GM23338 (cell line): Measurements from ENCODE around the gene RBM3. TPM values are rescaled to one million over a fixed set of nuclear protein-coding genes. Genes with fewer than 3 reads are reported as not detected.

Experiments
- ATAC-seq: fragments of 200-7000 bp; cut with Tn5 transposase; 3 replicates; pipeline ENCODE4 v1.9.1; 2020
- DNase-seq: peaks from one replicate; pipeline ENCODE4 v3.0.0-alpha.2; 2015; ENCODE audit warnings: low spot score
- H2AFZ ChIP-seq: fragments of 200-600 bp; sonication (generic); 2 replicates; pipeline ENCODE4 v1.8.0; 2016; ENCODE audit warnings: antibody characterized with exemption, mild to moderate bottlenecking, moderate library complexity
- H3F3A ChIP-seq: fragments of 200-600 bp; sonication (generic); replicated peaks from 2 replicates; pipeline ENCODE4 v1.8.0; 2017; ENCODE audit warnings: antibody characterized with exemption, mixed run types, low read depth
- H3K27ac ChIP-seq: fragments of 200-600 bp; sonication (generic); 2 replicates; pipeline ENCODE4 v1.6.1; 2016; ENCODE audit warnings: low read depth
- H3K27me3 ChIP-seq: fragments of 200-600 bp; sonication (generic); 2 replicates; pipeline ENCODE4 v1.8.0; 2016; ENCODE audit warnings: mild to moderate bottlenecking, mixed run types, moderate library complexity; ENCODE audit not compliant: insufficient read depth
- H3K36me3 ChIP-seq: fragments of 200-600 bp; sonication (generic); 2 replicates; pipeline ENCODE4 v1.8.0; 2016; ENCODE audit warnings: mild to moderate bottlenecking; ENCODE audit not compliant: insufficient read depth
- H3K4me1 ChIP-seq: fragments of 200-600 bp; sonication (generic); 2 replicates; pipeline ENCODE4 v1.8.0; 2016; ENCODE audit warnings: mild to moderate bottlenecking, moderate library complexity; ENCODE audit not compliant: insufficient read depth
- H3K4me2 ChIP-seq: fragments of 200-600 bp; sonication (generic); 2 replicates; pipeline ENCODE4 v1.7.1; 2017; ENCODE audit warnings: mixed run types
- H3K4me3 ChIP-seq: fragments of 200-600 bp; sonication (generic); 2 replicates; pipeline ENCODE4 v1.6.1; 2016; ENCODE audit warnings: mixed run types
- H3K79me2 ChIP-seq: fragments of 200-600 bp; sonication (generic); replicated peaks from 2 replicates; pipeline ENCODE4 v1.8.0; 2017; ENCODE audit warnings: mild to moderate bottlenecking; ENCODE audit not compliant: insufficient read depth
- H3K9me2 ChIP-seq: fragments of 200-600 bp; sonication (generic); 2 replicates; pipeline ENCODE4 v1.8.0; 2017; ENCODE audit not compliant: insufficient read depth
- H4K20me1 ChIP-seq: fragments of 200-600 bp; sonication (generic); replicated peaks from 2 replicates; pipeline ENCODE4 v1.8.0; 2017; ENCODE audit warnings: mild to moderate bottlenecking; ENCODE audit not compliant: insufficient read depth
- H3K27ac Mint-ChIP-seq: 2 replicates; pipeline ENCODE4 v1.8.0; 2020; ENCODE audit warnings: inconsistent platforms, mild to moderate bottlenecking, moderate library complexity, mixed read lengths
- H3K27me3 Mint-ChIP-seq: 3 replicates; pipeline ENCODE4 v1.8.0; 2022; ENCODE audit warnings: low read depth, mild to moderate bottlenecking, moderate library complexity, mixed read lengths, inconsistent platforms; ENCODE audit not compliant: insufficient read depth, poor library complexity
- H3K36me3 Mint-ChIP-seq: 3 replicates; pipeline ENCODE4 v1.8.0; 2021; ENCODE audit warnings: low read depth, mild to moderate bottlenecking, inconsistent platforms, moderate library complexity, mixed read lengths
- H3K4me1 Mint-ChIP-seq: 3 replicates; pipeline ENCODE4 v1.8.0; 2020; ENCODE audit warnings: mild to moderate bottlenecking, inconsistent platforms, mixed read lengths
- H3K4me3 Mint-ChIP-seq: 3 replicates; pipeline ENCODE4 v1.8.0; 2021; ENCODE audit warnings: moderate library complexity, mild to moderate bottlenecking, inconsistent platforms, mixed read lengths
- H3K9me3 Mint-ChIP-seq: 3 replicates; pipeline ENCODE4 v1.8.0; 2020; ENCODE audit warnings: moderate library complexity, mild to moderate bottlenecking, inconsistent platforms, mixed read lengths
- CREB1 ChIP-seq: fragments of 250-450 bp; sonication (Bioruptor Pico); IDR thresholded peaks from 2 replicates; pipeline ENCODE4 v1.5.0; 2020; ENCODE audit warnings: low read depth, mild to moderate bottlenecking, moderate library complexity
- EZH2 ChIP-seq: fragments of 200-600 bp; sonication (generic); IDR thresholded peaks from one replicate; pipeline ENCODE4 v1.8.0; 2017; ENCODE audit warnings: antibody characterized with exemption, mild to moderate bottlenecking, low read depth; ENCODE audit not compliant: unreplicated experiment
- EZH2phosphoT487 ChIP-seq: fragments of 200-600 bp; sonication (generic); IDR thresholded peaks from one replicate; pipeline ENCODE4 v1.8.1; 2018; ENCODE audit warnings: antibody characterized with exemption; ENCODE audit not compliant: unreplicated experiment
- JUNB ChIP-seq: IDR thresholded peaks from one replicate; pipeline ENCODE4 v1.6.1; 2016; ENCODE audit warnings: antibody characterized with exemption; ENCODE audit not compliant: unreplicated experiment
- NANOG ChIP-seq: IDR thresholded peaks from 2 replicates; pipeline ENCODE4 v1.6.1; 2016; ENCODE audit warnings: antibody characterized with exemption, borderline replicate concordance
- POLR2AphosphoS5 ChIP-seq: IDR thresholded peaks from 2 replicates; pipeline ENCODE4 v1.6.1; 2016; ENCODE audit warnings: antibody characterized with exemption, low read depth
- STAT1 ChIP-seq: IDR thresholded peaks from one replicate; pipeline ENCODE4 v1.6.1; 2016; ENCODE audit warnings: antibody characterized with exemption; ENCODE audit not compliant: unreplicated experiment
- ZNF114 ChIP-seq: fragments of 250-450 bp; sonication (Bioruptor Pico); IDR thresholded peaks from 2 replicates; pipeline ENCODE4 v1.5.0; 2020; ENCODE audit warnings: mild to moderate bottlenecking, moderate library complexity
- polyA plus RNA-seq: library from polyadenylated mRNA; unstranded; fragments of >200 nt; fragmentation: Nextera tagmentation; extraction: Ambion mirVana; gene quantifications from 2 replicates; pipeline ENCODE4 v1.2.1, GENCODE V29; 2016
- total RNA-seq: library from RNA; depleted of rRNA; stranded (reverse); fragments of >200 nt; shearing (Covaris generic); gene quantifications from 2 replicates; pipeline ENCODE4 v1.2.3, GENCODE V29; 2014
- TF ChIP-seq, protein P1 (sequence below), 2 experiments: fragments of 200-600 bp in 1 of 2; sonication (generic) in 1 of 2; conservative IDR thresholded peaks; 2 replicates each; pipeline versions ENCODE4 v1.5.1 to v1.6.1; 2016 to 2017; ENCODE audit warnings: antibody characterized with exemption in 2 of 2, low read depth in 2 of 2, mild to moderate bottlenecking in 2 of 2, moderate library complexity in 1 of 2
- TF ChIP-seq, protein P2 (sequence below): fragments of 250-450 bp; sonication (Bioruptor Pico); IDR thresholded peaks from 2 replicates; pipeline ENCODE4 v1.5.0; 2020; ENCODE audit warnings: mild to moderate bottlenecking, moderate library complexity
- TF ChIP-seq, protein P3 (sequence below): IDR thresholded peaks from 2 replicates; pipeline ENCODE4 v1.6.1; 2016; ENCODE audit warnings: antibody characterized with exemption

RBM3 gene
- total and polyA plus RNA-seq, 2 experiments from 2014 or later, result 77.5 to 103 TPM

DNA sequence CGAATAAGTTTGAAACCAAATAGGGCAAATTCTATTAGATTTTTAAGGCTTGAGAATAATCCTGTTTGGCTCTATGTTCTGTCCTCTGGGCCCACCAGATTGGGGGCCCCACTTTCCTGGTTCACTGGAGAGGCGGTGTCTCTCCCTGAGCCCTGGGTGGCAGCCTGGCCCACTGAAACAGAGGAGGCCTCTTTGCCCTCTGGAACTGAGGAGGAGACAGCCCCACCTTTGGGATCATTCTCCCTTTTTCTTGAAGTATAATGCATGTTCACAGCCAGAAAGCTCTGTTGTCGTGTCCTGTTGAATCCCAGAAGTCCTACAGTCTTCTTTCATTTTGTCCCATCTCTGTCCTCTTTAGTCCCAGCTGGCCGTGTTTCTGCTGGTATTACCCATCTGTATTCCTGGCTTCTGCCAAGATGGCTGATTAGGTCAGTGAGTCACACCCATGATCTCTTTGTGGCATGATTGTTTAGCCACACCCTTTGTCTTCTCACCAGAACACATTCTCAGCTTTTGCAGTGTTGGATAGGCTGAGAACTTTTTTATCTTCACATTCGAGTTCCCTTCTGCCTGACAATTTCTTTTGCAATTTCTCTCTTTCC is 42.8 kb upstream of the RBM3 start:
- H3K27ac Mint-ChIP-seq, result no peak overlapping the region; the same call in 1 of the 2 replicates

DNA sequence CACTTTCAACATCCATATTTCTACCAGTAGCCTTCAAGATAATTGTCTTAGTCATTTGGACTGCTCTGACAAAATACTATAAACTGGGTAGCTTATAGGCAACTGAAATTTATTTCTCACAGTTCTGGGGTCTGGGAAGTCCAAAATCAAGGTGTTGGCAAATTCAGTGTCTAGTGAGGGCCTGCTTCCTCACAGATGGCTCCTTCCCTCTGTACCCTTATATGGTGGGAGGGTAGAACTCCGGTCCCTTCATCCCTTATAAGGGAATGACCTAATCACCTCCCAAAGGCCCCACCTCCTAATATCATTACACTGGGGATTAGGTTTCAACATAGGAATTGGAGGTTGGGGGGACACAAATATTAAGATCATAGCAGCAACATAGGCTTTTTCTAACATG is 42.1 kb upstream of the RBM3 start:
- H3K27ac ChIP-seq, result no peak overlapping the region
- no peak overlapping the region for H3K4me2 ChIP-seq
- H3K4me3 Mint-ChIP-seq, result no peak overlapping the region
- peaks cover 20% of the 10 kb centered on the region for H3K36me3 Mint-ChIP-seq
- H3K27ac Mint-ChIP-seq, result no peak overlapping the region
- H2AFZ ChIP-seq, result no peak overlapping the region
- DNase-seq (no peak), ATAC-seq (peak; percentile 28; the same call in 1 of the 3 replicates)
- no peaks in the 10 kb centered on the region for H4K20me1 ChIP-seq
- no peaks in the 10 kb centered on the region; the same call in 1 of the 2 replicates for H3K36me3 ChIP-seq
- no peak overlapping the region for H3K4me3 ChIP-seq
- H3F3A ChIP-seq, result no peaks in the 10 kb centered on the region
- TF ChIP-seq JUNB (no peak), POLR2AphosphoS5 (no peak), EZH2 (no peak), EZH2phosphoT487 (no peak), STAT1 (no peak), ZNF114 (CRISPR knock-in tag) (no peak), CREB1 (CRISPR knock-in tag) (no peak), NANOG (no peak)
- TF ChIP-seq, protein P1, sequence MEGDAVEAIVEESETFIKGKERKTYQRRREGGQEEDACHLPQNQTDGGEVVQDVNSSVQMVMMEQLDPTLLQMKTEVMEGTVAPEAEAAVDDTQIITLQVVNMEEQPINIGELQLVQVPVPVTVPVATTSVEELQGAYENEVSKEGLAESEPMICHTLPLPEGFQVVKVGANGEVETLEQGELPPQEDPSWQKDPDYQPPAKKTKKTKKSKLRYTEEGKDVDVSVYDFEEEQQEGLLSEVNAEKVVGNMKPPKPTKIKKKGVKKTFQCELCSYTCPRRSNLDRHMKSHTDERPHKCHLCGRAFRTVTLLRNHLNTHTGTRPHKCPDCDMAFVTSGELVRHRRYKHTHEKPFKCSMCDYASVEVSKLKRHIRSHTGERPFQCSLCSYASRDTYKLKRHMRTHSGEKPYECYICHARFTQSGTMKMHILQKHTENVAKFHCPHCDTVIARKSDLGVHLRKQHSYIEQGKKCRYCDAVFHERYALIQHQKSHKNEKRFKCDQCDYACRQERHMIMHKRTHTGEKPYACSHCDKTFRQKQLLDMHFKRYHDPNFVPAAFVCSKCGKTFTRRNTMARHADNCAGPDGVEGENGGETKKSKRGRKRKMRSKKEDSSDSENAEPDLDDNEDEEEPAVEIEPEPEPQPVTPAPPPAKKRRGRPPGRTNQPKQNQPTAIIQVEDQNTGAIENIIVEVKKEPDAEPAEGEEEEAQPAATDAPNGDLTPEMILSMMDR (conservative IDR thresholded peaks at IDR 0.05; ENCODE audit: low read depth in 2 of 2), result no peak
- TF ChIP-seq, protein P2, sequence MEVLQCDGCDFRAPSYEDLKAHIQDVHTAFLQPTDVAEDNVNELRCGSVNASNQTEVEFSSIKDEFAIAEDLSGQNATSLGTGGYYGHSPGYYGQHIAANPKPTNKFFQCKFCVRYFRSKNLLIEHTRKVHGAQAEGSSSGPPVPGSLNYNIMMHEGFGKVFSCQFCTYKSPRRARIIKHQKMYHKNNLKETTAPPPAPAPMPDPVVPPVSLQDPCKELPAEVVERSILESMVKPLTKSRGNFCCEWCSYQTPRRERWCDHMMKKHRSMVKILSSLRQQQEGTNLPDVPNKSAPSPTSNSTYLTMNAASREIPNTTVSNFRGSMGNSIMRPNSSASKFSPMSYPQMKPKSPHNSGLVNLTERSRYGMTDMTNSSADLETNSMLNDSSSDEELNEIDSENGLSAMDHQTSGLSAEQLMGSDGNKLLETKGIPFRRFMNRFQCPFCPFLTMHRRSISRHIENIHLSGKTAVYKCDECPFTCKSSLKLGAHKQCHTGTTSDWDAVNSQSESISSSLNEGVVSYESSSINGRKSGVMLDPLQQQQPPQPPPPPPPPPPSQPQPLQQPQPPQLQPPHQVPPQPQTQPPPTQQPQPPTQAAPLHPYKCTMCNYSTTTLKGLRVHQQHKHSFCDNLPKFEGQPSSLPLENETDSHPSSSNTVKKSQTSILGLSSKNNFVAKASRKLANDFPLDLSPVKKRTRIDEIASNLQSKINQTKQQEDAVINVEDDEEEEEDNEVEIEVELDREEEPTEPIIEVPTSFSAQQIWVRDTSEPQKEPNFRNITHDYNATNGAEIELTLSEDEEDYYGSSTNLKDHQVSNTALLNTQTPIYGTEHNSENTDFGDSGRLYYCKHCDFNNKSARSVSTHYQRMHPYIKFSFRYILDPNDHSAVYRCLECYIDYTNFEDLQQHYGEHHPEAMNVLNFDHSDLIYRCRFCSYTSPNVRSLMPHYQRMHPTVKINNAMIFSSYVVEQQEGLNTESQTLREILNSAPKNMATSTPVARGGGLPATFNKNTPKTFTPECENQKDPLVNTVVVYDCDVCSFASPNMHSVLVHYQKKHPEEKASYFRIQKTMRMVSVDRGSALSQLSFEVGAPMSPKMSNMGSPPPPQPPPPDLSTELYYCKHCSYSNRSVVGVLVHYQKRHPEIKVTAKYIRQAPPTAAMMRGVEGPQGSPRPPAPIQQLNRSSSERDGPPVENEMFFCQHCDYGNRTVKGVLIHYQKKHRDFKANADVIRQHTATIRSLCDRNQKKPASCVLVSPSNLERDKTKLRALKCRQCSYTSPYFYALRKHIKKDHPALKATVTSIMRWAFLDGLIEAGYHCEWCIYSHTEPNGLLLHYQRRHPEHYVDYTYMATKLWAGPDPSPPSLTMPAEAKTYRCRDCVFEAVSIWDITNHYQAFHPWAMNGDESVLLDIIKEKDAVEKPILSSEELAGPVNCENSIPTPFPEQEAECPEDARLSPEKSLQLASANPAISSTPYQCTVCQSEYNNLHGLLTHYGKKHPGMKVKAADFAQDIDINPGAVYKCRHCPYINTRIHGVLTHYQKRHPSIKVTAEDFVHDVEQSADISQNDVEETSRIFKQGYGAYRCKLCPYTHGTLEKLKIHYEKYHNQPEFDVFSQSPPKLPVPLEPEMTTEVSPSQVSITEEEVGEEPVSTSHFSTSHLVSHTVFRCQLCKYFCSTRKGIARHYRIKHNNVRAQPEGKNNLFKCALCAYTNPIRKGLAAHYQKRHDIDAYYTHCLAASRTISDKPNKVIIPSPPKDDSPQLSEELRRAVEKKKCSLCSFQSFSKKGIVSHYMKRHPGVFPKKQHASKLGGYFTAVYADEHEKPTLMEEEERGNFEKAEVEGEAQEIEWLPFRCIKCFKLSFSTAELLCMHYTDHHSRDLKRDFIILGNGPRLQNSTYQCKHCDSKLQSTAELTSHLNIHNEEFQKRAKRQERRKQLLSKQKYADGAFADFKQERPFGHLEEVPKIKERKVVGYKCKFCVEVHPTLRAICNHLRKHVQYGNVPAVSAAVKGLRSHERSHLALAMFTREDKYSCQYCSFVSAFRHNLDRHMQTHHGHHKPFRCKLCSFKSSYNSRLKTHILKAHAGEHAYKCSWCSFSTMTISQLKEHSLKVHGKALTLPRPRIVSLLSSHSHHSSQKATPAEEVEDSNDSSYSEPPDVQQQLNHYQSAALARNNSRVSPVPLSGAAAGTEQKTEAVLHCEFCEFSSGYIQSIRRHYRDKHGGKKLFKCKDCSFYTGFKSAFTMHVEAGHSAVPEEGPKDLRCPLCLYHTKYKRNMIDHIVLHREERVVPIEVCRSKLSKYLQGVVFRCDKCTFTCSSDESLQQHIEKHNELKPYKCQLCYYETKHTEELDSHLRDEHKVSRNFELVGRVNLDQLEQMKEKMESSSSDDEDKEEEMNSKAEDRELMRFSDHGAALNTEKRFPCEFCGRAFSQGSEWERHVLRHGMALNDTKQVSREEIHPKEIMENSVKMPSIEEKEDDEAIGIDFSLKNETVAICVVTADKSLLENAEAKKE (CRISPR knock-in tag), result no peak
- TF ChIP-seq, protein P3, sequence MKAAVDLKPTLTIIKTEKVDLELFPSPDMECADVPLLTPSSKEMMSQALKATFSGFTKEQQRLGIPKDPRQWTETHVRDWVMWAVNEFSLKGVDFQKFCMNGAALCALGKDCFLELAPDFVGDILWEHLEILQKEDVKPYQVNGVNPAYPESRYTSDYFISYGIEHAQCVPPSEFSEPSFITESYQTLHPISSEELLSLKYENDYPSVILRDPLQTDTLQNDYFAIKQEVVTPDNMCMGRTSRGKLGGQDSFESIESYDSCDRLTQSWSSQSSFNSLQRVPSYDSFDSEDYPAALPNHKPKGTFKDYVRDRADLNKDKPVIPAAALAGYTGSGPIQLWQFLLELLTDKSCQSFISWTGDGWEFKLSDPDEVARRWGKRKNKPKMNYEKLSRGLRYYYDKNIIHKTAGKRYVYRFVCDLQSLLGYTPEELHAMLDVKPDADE, result no peak
- no peaks in the 10 kb centered on the region for H3K27me3 ChIP-seq
- H3K4me1 Mint-ChIP-seq, result peaks cover 3% of the 10 kb centered on the region; the same call in 1 of the 3 replicates
- H3K79me2 ChIP-seq, result no peaks in the 10 kb centered on the region
- no peaks in the 10 kb centered on the region for H3K4me1 ChIP-seq
- no peaks in the 10 kb centered on the region for H3K9me2 ChIP-seq
- H3K27me3 Mint-ChIP-seq, result no peaks in the 10 kb centered on the region
- no peaks in the 10 kb centered on the region for H3K9me3 Mint-ChIP-seq

More for the DNA sequence above, 42.8 kb upstream of the RBM3 start:
- Histone ChIP-seq H3K36me3 (no peaks in the 10 kb centered on the region; the same call in 1 of the 2 replicates), H3K9me2 (no peaks in the 10 kb centered on the region), H3K4me1 (no peaks in the 10 kb centered on the region), H4K20me1 (no peaks in the 10 kb centered on the region), H3K27me3 (no peaks in the 10 kb centered on the region), H2AFZ (no peak overlapping the region), H3F3A (no peaks in the 10 kb centered on the region), H3K79me2 (no peaks in the 10 kb centered on the region), H3K4me2 (no peak overlapping the region), H3K4me3 (no peak overlapping the region), H3K27ac (no peak overlapping the region)
- Mint-ChIP-seq H3K4me1 (peaks cover 3% of the 10 kb centered on the region; the same call in 1 of the 3 replicates), H3K9me3 (no peaks in the 10 kb centered on the region), H3K4me3 (no peak overlapping the region), H3K36me3 (peaks cover 27% of the 10 kb centered on the region), H3K27me3 (no peaks in the 10 kb centered on the region)
- TF ChIP-seq STAT1, result no peak
- no peak for TF ChIP-seq EZH2phosphoT487
- no peak for TF ChIP-seq EZH2
- no peak for TF ChIP-seq JUNB
- no peak for TF ChIP-seq ZNF114 (CRISPR knock-in tag)
- DNase-seq (no peak), ATAC-seq (no peak)
